GM20000 (cell line): ENCODE results near the gene SLC22A23.

ENCODE experiments used
- DNase-seq: peaks from one replicate; pipeline ENCODE4 v3.0.0; 2012; ENCODE audit warnings: low spot score
- CTCF ChIP-seq: IDR thresholded peaks from 2 replicates; pipeline ENCODE4 v1.5.1; 2012; ENCODE audit warnings: mild to moderate bottlenecking, control low read depth; ENCODE audit errors: extremely low read depth, missing control alignments

Gene SLC22A23

GRCh38 chr6:3443221-3443515, 13.7 kb downstream of the SLC22A23 start:
- DNase-seq, result no peak
- no peak for TF ChIP-seq CTCF

DNA sequence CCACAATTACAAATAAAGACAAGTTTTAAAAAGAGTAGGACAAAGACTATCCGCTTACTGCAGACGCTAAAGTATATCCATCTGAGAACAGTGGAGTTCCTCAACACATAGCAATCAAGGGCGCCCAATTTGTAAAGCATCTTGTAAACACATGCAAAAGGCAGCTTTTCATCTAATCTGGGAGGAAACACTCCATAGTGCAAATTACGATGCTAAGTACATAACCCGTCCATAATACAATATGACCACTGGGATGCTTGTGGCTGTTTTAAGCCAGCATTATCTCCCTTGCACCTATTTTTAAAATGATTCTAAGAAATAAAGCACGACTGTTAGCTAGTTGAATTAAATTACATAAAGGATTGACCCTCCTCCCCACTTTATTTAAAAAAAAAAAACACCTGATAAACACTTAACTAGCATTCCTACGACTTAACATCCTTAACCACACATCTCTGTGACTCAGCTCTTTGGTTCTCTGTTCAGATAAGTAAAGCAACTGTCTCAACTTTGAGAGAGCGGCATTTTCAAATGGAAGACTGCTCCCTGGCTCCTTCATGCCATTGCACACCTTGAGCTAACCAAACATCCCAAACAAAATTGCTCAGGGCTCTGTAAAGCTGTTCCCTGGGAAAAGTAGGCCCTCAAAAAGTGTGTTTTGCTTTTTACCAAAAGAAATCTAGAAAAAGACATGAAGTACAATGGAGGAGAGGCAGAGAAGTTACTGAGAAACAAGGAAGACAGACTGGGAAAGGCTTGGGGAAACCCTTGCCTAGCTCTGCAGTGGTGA, 14.2 kb downstream of the SLC22A23 start:
- no peak for TF ChIP-seq CTCF
- no peak for DNase-seq

DNA sequence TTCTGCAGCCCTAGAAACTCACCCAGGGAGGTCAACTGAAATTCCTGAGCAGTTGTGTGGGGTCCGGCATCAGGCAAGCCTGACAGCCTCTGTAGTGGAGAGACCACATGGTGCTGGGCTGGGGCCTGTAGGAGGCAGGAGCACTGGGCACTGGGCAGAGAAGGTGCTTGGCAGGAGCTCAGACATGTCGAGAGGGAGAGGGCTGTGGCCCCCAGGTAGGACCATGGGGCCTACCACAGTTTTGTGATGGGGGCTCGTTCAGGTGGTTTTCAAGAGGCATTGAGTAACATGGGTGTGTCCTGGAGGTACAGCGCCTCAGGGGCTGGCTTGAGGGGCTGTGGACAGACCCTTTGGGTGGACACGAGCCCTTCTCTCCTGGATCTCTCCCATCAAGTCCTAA, 15.9 kb downstream of the SLC22A23 start:
- DNase-seq, result no peak
- no peak for TF ChIP-seq CTCF

GRCh38 chr6:3439961-3440360, 16.9 kb downstream of the SLC22A23 start:
- TF ChIP-seq CTCF, result no peak

GRCh38 chr6:3438190-3439167, 18.4 kb downstream of the SLC22A23 start:
- no peak for TF ChIP-seq CTCF
- no peak for DNase-seq

More at GRCh38 chr6:3439961-3440360, 16.9 kb downstream of the SLC22A23 start:
- DNase-seq, result no peak

- TF ChIP-seq CTCF, result no peak
- no peak for DNase-seq
Measured at GRCh38 chr6:3433005-3433404, 23.8 kb downstream of the SLC22A23 start.

- TF ChIP-seq CTCF, result no peak
- no peak for DNase-seq
Measured at GRCh38 chr6:3432416-3432815, 24.4 kb downstream of the SLC22A23 start.
